WTC11 (cell line): Measurements from ENCODE around the gene ATP6V1C2. TPM values are rescaled to one million over a fixed set of nuclear protein-coding genes. Genes with fewer than 3 reads are reported as not detected.

Experiments used
- ATAC-seq: fragments of 200-7000 bp; cut with Tn5 transposase; 2 replicates; pipeline ENCODE4 v1.10.0; 2021; ENCODE audit warnings: mild to moderate bottlenecking, moderate library complexity
- CTCF ChIA-PET: fragments of 300-600 bp; sonication (Branson Sonifier 250); formaldehyde crosslinking; loops from one replicate; lab custom pipeline; 2021; ENCODE audit warnings: antibody characterized with exemption; lab: Charles Lee
- POLR2A ChIA-PET: fragments of 350-600 bp; sonication (Branson Sonifier 250); formaldehyde crosslinking; loops from one replicate; lab custom pipeline; 2021; ENCODE audit warnings: antibody characterized with exemption; lab: Charles Lee
- DNase-seq: peaks from one replicate; pipeline ENCODE4 v3.0.0; 2021; ENCODE audit warnings: low spot score
- H3K27ac Mint-ChIP-seq: 2 replicates; pipeline ENCODE4 v1.8.0; 2021; ENCODE audit warnings: mixed read lengths
- H3K27me3 Mint-ChIP-seq: 2 replicates; pipeline ENCODE4 v1.8.0; 2021; ENCODE audit warnings: low read depth, mild to moderate bottlenecking, moderate library complexity, mixed read lengths
- H3K36me3 Mint-ChIP-seq: 2 replicates; pipeline ENCODE4 v1.8.0; 2021; ENCODE audit warnings: mixed read lengths
- H3K4me1 Mint-ChIP-seq: 2 replicates; pipeline ENCODE4 v1.8.0; 2022; ENCODE audit warnings: mixed read lengths
- H3K4me3 Mint-ChIP-seq: 2 replicates; pipeline ENCODE4 v1.8.0; 2021; ENCODE audit warnings: mild to moderate bottlenecking, moderate library complexity, mixed read lengths
- H3K9me3 Mint-ChIP-seq: 2 replicates; pipeline ENCODE4 v1.8.0; 2021; ENCODE audit warnings: mixed read lengths
- ATF1 ChIP-seq: sonication (generic); formaldehyde crosslinking; IDR thresholded peaks from 2 replicates; pipeline ENCODE4 v1.8.1; 2023; ENCODE audit warnings: mild to moderate bottlenecking, moderate library complexity, missing genetic modification reagents
- CREB1 ChIP-seq: sonication (generic); formaldehyde crosslinking; IDR thresholded peaks from 2 replicates; pipeline ENCODE4 v1.8.0; 2023; ENCODE audit warnings: mild to moderate bottlenecking, missing genetic modification reagents
- ESRRA ChIP-seq: sonication (generic); formaldehyde crosslinking; IDR thresholded peaks from 2 replicates; pipeline ENCODE4 v1.8.1; 2022; ENCODE audit warnings: mild to moderate bottlenecking, missing genetic modification reagents, borderline replicate concordance
- JAZF1 ChIP-seq: fragments of 250-450 bp; sonication (Bioruptor Pico); IDR thresholded peaks from 2 replicates; pipeline ENCODE4 v1.9.0; 2021; ENCODE audit warnings: moderate library complexity, mild to moderate bottlenecking, inconsistent platforms
- JUN ChIP-seq: sonication (generic); formaldehyde crosslinking; IDR thresholded peaks from 2 replicates; pipeline ENCODE4 v1.8.0; 2023; ENCODE audit warnings: mild to moderate bottlenecking, missing genetic modification reagents
- NFE2L1 ChIP-seq: sonication (generic); formaldehyde crosslinking; IDR thresholded peaks from 2 replicates; pipeline ENCODE4 v1.8.1; 2023; ENCODE audit warnings: missing genetic modification reagents
- TEAD4 ChIP-seq: sonication (generic); formaldehyde crosslinking; IDR thresholded peaks from 2 replicates; pipeline ENCODE4 v1.8.0; 2022; ENCODE audit warnings: mild to moderate bottlenecking, missing genetic modification reagents
- ZNF232 ChIP-seq: sonication (generic); formaldehyde crosslinking; IDR thresholded peaks from 2 replicates; pipeline ENCODE4 v1.8.0; 2022; ENCODE audit warnings: mild to moderate bottlenecking, missing genetic modification reagents
- ZNF416 ChIP-seq: fragments of 250-450 bp; sonication (Bioruptor Pico); IDR thresholded peaks from 2 replicates; pipeline ENCODE4 v1.9.0; 2021; ENCODE audit warnings: mild to moderate bottlenecking, inconsistent platforms
- ZNF671 ChIP-seq: fragments of 250-450 bp; sonication (Bioruptor Pico); IDR thresholded peaks from 2 replicates; pipeline ENCODE4 v1.8.0; 2021; ENCODE audit warnings: mild to moderate bottlenecking
- total RNA-seq: library from RNA; stranded (reverse); gene quantifications from 3 replicates; pipeline ENCODE4 v1.2.3, GENCODE V29; 2021
- TF ChIP-seq, protein P1 (sequence below): sonication (generic); formaldehyde crosslinking; IDR thresholded peaks from 2 replicates; pipeline ENCODE4 v1.8.0; 2022; ENCODE audit warnings: mild to moderate bottlenecking, missing genetic modification reagents
- TF ChIP-seq, protein P2 (sequence below): fragments of 250-450 bp; sonication (Bioruptor Pico); IDR thresholded peaks from 2 replicates; pipeline ENCODE4 v2.1.2; 2022; ENCODE audit warnings: mild to moderate bottlenecking, moderate library complexity
- TF ChIP-seq, protein P3 (sequence below): sonication (generic); formaldehyde crosslinking; IDR thresholded peaks from 2 replicates; pipeline ENCODE4 v1.8.0; 2022; ENCODE audit warnings: mild to moderate bottlenecking, missing genetic modification reagents
- TF ChIP-seq, protein P4 (sequence below): sonication (generic); formaldehyde crosslinking; IDR thresholded peaks from 2 replicates; pipeline ENCODE4 v1.8.1; 2022; ENCODE audit warnings: low read depth, missing genetic modification reagents, borderline replicate concordance
- TF ChIP-seq, protein P5 (sequence below): sonication (generic); formaldehyde crosslinking; IDR thresholded peaks from 2 replicates; pipeline ENCODE4 v1.8.1; 2022; ENCODE audit warnings: missing genetic modification reagents, borderline replicate concordance
- TF ChIP-seq, protein P6 (sequence below): fragments of 250-450 bp; sonication (Bioruptor Pico); conservative IDR thresholded peaks from 2 replicates; pipeline ENCODE4 v1.9.0; 2021; ENCODE audit warnings: mild to moderate bottlenecking
- TF ChIP-seq, protein P7 (sequence below): fragments of 250-450 bp; sonication (Bioruptor Pico); IDR thresholded peaks from 2 replicates; pipeline ENCODE4 v1.9.0; 2021; ENCODE audit warnings: mild to moderate bottlenecking, borderline replicate concordance
- TF ChIP-seq, protein P8 (sequence below): sonication (generic); formaldehyde crosslinking; IDR thresholded peaks from 2 replicates; pipeline ENCODE4 v1.8.1; 2022; ENCODE audit warnings: mild to moderate bottlenecking, missing genetic modification reagents, moderate library complexity, borderline replicate concordance

Gene ATP6V1C2
- total RNA-seq, 1 experiment from 2014 or later, result 0.42 TPM

DNA sequence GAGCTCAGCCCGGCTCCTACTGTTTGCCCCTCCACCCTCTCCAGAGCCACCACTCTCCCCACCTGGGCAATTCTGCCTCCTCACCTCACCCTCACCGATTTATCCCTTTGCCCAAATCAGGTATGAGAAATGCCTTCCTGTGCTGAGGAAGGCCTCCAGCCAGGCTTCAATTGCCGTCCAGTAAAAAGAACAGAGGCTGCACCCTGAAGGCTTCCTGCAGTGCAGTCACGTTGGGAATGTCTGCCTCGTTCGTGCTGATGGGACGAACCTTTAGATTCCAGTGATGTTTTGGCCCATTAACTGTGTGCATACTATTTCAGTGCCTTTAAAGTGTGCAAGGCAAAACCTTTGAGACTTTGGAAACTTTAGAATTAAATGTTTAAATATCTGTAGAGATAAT lies 34.2 kb downstream of the ATP6V1C2 start (continued):
- TF ChIP-seq, protein P1, sequence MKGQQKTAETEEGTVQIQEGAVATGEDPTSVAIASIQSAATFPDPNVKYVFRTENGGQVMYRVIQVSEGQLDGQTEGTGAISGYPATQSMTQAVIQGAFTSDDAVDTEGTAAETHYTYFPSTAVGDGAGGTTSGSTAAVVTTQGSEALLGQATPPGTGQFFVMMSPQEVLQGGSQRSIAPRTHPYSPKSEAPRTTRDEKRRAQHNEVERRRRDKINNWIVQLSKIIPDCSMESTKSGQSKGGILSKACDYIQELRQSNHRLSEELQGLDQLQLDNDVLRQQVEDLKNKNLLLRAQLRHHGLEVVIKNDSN (CRISPR knock-in tag), result no peak
- TF ChIP-seq CREB1 (CRISPR knock-in tag) (no peak), TEAD4 (CRISPR knock-in tag) (no peak), ZNF671 (CRISPR knock-in tag) (no peak), ZNF416 (CRISPR knock-in tag) (no peak), NFE2L1 (CRISPR knock-in tag) (no peak)
- TF ChIP-seq, protein P2, sequence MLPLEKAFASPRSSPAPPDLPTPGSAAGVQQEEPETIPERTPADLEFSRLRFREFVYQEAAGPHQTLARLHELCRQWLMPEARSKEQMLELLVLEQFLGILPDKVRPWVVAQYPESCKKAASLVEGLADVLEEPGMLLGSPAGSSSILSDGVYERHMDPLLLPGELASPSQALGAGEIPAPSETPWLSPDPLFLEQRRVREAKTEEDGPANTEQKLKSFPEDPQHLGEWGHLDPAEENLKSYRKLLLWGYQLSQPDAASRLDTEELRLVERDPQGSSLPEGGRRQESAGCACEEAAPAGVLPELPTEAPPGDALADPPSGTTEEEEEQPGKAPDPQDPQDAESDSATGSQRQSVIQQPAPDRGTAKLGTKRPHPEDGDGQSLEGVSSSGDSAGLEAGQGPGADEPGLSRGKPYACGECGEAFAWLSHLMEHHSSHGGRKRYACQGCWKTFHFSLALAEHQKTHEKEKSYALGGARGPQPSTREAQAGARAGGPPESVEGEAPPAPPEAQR (CRISPR knock-in tag), result no peak

DNA sequence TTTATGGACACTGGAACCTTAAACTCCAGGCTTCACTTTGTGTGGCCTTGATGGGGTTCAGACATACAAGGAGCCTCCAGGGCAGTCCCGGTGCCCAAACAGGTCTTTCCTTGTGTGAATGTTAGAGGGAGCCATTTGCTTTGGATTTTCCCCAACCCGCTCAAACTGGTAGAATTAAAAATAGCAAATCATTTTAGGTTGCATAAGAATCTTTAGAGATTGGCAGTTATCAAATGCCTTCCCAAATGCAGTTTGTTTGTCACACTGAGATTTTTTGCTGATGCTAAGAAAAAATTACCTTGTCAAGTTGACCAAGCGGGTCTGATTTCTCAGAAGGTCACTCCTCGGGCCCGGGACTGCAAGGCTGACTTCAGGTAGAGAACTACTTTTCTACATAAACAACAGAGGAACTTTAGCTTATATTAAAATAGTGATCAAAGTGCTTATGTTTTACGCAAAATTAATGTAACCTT lies 36.4 kb downstream of the ATP6V1C2 start:
- Mint-ChIP-seq H3K36me3 (no peaks in the 10 kb centered on the region), H3K4me3 (no peak overlapping the region)
- no peak for DNase-seq
- ATAC-seq, result no peak
- TF ChIP-seq, protein P3, sequence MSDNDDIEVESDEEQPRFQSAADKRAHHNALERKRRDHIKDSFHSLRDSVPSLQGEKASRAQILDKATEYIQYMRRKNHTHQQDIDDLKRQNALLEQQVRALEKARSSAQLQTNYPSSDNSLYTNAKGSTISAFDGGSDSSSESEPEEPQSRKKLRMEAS (CRISPR knock-in tag), result no peak
- TF ChIP-seq ESRRA, result no peak
- TF ChIP-seq, protein P4, sequence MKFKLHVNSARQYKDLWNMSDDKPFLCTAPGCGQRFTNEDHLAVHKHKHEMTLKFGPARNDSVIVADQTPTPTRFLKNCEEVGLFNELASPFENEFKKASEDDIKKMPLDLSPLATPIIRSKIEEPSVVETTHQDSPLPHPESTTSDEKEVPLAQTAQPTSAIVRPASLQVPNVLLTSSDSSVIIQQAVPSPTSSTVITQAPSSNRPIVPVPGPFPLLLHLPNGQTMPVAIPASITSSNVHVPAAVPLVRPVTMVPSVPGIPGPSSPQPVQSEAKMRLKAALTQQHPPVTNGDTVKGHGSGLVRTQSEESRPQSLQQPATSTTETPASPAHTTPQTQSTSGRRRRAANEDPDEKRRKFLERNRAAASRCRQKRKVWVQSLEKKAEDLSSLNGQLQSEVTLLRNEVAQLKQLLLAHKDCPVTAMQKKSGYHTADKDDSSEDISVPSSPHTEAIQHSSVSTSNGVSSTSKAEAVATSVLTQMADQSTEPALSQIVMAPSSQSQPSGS, result no peak
- no peak for TF ChIP-seq ATF1 (CRISPR knock-in tag)
- TF ChIP-seq, protein P5, sequence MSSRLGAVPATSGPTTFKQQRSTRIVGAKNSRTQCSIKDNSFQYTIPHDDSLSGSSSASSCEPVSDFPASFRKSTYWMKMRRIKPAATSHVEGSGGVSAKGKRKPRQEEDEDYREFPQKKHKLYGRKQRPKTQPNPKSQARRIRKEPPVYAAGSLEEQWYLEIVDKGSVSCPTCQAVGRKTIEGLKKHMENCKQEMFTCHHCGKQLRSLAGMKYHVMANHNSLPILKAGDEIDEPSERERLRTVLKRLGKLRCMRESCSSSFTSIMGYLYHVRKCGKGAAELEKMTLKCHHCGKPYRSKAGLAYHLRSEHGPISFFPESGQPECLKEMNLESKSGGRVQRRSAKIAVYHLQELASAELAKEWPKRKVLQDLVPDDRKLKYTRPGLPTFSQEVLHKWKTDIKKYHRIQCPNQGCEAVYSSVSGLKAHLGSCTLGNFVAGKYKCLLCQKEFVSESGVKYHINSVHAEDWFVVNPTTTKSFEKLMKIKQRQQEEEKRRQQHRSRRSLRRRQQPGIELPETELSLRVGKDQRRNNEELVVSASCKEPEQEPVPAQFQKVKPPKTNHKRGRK, result no peak
- no peak for TF ChIP-seq ZNF232 (CRISPR knock-in tag)
- TF ChIP-seq, protein P6, sequence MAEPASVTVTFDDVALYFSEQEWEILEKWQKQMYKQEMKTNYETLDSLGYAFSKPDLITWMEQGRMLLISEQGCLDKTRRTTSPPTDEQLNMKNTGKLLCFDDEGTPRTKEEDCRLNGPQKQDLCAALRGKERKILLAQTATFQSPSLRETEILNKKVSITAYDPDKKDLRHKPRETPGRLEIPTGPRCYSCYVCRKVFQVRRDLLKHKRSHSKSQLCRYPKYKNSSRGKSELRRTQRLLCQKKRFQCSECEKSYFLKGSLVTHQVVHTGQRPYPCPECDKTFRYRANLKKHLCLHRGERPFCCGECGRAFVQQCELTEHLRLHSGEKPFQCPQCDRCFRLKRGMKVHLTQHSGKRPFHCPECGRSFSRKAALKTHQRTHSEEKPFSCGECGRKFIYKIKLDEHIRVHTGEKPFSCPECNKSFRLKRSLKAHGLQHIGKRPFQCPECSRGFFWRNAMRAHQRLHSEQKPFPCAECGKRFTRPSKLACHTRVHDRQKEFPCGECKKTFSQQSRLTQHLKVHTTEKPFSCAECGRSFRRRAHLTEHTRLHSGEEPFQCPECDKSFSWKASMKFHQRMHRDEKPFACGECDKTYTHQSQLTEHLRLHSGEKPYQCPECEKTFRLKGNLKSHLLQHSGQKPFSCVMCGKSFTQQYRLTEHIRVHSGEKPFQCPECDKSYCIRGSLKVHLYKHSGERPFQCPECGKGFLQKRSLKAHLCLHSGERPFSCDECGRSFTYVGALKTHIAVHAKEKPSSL, result no peak
- TF ChIP-seq TEAD4 (CRISPR knock-in tag), result no peak
- TF ChIP-seq JAZF1, result no peak
- TF ChIP-seq, all 79 proteins: peak for 0
- ChIA-PET POLR2A (no interaction called here), CTCF (no interaction called here)
- Mint-ChIP-seq H3K4me1 (no peaks in the 10 kb centered on the region), H3K9me3 (no peaks in the 10 kb centered on the region), H3K27me3 (no peaks in the 10 kb centered on the region), H3K27ac (no peak overlapping the region)

DNA sequence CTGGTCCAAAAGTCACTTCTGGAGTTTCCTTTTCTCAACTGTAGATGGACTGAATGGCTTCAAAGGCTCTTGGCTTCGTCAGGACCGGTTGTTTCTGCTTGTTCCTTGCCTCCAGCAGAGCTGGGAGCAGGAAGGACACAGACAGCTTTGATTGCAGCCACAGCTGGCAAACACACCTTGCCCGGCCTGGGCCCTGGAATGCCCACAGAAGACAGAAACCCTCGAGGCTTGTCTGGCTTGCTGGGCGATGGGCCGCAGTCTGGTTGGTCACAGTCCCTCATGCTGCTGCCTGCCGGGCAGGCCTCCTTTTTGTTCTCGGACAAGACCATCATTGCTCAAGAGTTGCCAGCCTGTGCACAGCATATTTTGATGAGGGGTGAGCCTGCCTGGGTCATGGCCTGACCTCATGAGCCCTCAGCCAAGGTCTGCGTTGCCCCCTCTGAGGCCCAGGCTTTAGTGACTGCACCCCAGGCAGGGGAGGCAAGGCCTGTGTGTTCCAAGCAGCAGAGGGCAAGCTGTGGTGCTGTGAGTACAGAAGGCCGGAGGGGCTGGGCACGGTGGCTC lies 37.8 kb downstream of the ATP6V1C2 start:
- Mint-ChIP-seq H3K36me3 (no peaks in the 10 kb centered on the region), H3K27ac (no peak overlapping the region), H3K9me3 (no peaks in the 10 kb centered on the region), H3K27me3 (no peaks in the 10 kb centered on the region; the same call in 1 of the 2 replicates), H3K4me3 (no peak overlapping the region), H3K4me1 (no peaks in the 10 kb centered on the region)
- POLR2A ChIA-PET, result interaction anchor here (0.6 kb wide), 1 partner anchor 30 kb away, joined by 3 read pairs; no protein-coding TSS in a partner anchor
- CTCF ChIA-PET, result interaction anchor here (0.7 kb wide), 1 partner anchor 710 kb away, joined by 4 read pairs; no protein-coding TSS in a partner anchor
- no peak for ATAC-seq
- no peak for DNase-seq
- TF ChIP-seq, protein P7, sequence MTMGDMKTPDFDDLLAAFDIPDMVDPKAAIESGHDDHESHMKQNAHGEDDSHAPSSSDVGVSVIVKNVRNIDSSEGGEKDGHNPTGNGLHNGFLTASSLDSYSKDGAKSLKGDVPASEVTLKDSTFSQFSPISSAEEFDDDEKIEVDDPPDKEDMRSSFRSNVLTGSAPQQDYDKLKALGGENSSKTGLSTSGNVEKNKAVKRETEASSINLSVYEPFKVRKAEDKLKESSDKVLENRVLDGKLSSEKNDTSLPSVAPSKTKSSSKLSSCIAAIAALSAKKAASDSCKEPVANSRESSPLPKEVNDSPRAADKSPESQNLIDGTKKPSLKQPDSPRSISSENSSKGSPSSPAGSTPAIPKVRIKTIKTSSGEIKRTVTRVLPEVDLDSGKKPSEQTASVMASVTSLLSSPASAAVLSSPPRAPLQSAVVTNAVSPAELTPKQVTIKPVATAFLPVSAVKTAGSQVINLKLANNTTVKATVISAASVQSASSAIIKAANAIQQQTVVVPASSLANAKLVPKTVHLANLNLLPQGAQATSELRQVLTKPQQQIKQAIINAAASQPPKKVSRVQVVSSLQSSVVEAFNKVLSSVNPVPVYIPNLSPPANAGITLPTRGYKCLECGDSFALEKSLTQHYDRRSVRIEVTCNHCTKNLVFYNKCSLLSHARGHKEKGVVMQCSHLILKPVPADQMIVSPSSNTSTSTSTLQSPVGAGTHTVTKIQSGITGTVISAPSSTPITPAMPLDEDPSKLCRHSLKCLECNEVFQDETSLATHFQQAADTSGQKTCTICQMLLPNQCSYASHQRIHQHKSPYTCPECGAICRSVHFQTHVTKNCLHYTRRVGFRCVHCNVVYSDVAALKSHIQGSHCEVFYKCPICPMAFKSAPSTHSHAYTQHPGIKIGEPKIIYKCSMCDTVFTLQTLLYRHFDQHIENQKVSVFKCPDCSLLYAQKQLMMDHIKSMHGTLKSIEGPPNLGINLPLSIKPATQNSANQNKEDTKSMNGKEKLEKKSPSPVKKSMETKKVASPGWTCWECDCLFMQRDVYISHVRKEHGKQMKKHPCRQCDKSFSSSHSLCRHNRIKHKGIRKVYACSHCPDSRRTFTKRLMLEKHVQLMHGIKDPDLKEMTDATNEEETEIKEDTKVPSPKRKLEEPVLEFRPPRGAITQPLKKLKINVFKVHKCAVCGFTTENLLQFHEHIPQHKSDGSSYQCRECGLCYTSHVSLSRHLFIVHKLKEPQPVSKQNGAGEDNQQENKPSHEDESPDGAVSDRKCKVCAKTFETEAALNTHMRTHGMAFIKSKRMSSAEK, result no peak
- TF ChIP-seq JUN (CRISPR knock-in tag) (no peak), JAZF1 (no peak)
- TF ChIP-seq, protein P8, sequence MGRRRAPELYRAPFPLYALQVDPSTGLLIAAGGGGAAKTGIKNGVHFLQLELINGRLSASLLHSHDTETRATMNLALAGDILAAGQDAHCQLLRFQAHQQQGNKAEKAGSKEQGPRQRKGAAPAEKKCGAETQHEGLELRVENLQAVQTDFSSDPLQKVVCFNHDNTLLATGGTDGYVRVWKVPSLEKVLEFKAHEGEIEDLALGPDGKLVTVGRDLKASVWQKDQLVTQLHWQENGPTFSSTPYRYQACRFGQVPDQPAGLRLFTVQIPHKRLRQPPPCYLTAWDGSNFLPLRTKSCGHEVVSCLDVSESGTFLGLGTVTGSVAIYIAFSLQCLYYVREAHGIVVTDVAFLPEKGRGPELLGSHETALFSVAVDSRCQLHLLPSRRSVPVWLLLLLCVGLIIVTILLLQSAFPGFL (CRISPR knock-in tag), result no peak
- TF ChIP-seq, protein P5, result no peak
